Epithelial cell of prostate (primary cell): Measurements from ENCODE around the gene HECTD3.
"Not testable (repeated sequence)": the region's sequence is repeated elsewhere in the genome, so short reads cannot be mapped to it uniquely, and the experiment has no call there.

Experiments
- DNase-seq: peaks from one replicate; pipeline ENCODE4 v3.0.0-alpha.2; 2011; ENCODE audit warnings: low read depth, low spot score
- H3K27ac ChIP-seq: fragments of 450-650 bp; 2 replicates; pipeline ENCODE4 v1.5.1; 2017; ENCODE audit warnings: mild to moderate bottlenecking

HECTD3 gene

DNA sequence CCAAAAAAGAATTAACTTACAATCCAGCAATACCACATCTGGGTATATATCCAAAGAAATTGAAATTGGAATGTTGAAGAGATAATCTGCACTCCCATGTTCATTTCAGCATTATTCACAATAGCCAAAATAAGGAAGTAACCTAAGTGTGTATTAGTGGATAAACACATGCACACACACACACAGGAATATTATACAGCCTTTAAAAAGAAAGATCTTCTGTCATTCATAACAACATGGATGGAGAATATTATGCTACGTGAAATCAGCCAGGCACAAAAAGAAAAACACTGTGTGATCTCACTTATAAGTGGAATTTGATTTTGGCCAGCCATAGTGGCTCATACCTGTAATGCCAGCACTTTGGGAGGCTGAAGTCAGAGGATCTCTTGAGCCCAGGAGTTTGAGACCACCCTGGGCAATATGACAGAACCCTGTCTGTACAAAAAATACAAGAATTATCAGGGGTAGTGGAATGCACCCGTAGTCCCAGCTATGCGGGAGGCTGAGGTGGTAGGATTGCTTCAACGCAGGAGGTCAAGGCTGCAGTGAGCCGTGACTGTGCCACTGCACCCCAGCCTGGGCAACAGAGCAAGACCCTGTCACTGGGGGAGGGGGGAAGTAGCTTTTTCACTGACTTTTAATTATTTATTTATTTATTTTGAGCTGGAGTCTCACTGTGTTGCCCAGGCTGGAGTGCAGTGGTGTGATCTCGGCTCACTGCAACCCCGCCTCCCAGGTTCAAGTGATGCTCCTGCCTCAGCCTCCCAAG lies 15.5 kb downstream of the HECTD3 start:
- no peak overlapping the region for H3K27ac ChIP-seq
- DNase-seq, result no peak

DNA sequence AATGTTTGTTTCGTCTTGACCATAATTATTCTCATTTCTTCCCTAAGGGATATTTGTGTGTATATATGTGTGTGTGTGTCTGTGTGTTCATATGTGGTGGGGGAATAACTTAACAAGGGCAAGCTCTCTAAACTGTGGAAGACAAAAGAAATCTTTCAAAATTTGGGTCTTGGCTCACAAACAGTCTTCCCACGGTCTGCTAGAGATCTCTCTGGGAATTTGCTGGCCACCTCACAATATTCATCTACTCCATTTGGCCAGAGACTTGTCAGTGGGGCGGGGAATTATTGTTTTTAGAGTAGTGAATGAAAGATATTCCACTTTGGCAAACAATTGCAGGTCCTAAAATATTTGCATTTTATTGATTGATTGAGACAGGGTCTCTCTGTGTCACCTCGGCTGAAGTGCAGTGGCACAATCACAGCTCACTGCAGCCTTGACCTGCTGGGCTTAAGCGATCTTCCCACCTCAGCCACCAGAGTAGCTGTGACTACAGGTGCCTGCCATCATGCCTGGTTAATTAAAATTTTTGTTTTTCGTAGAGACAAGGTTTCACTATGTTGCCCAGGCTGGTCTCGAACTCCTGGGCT lies 16.7 kb downstream of the HECTD3 start:
- H3K27ac ChIP-seq, result no peak overlapping the region
- DNase-seq, result no peak

DNA sequence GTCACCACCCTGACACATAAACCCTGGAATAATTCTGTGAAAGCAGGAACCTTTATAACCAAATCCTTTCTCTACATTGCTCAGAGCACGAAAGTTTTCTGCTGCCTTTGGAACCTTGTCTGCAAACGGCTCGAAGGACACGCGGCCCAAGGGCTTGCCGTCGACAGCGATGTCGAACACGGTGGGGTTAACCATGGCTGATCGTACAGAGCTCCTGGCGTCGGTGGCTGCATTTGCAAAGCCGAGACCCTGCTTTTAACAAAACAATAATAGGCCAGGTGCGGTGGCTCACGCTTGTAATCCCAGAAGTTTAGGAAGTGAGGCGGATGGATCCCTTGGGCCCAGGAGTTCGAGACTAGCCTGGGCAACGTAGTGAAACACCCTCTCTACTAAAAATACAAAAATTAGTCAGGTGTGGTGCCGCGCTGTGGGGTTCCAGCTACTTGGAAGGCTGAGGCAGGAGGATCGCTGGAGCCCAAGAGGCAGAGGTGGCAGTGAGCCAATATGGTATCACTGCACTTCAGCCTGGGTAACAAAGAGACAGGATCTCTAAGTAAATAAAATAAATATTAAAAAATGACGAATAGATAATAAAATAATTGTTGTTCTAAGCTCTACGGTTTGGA lies 22.5 kb downstream of the HECTD3 start:
- no peak overlapping the region for H3K27ac ChIP-seq
- DNase-seq, result no peak

DNA sequence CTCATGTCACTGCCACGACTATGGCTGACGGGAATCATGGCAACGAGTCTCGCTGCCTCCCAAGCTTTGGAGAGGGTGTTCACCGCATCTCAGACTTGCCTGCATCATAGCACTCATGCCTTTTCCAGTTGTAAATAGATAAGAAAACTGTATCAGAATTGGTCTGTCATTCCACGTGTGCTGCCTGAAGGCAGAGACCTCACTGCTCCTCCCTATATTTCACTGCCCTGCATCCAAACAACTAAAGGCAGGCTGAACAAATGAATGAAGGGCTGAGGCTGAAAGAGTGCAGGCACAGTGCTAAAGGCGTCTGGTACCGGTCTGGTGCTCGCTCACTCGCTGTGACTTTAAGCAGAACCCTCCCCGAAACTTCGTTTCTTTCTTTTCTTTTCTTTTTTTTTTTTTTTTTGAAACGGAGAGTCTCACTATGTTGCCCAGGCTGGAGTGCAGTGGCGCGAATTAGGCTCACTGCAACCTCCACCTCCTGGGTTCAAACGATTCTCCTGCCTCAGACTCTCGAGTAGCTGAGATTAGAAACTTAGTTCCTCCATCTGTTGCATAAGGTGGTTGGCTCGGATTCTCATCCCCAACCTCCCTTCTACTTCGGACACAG lies 25.3 kb downstream of the HECTD3 start:
- peak overlapping the region; percentile 47 for H3K27ac ChIP-seq
- no peak for DNase-seq

DNA sequence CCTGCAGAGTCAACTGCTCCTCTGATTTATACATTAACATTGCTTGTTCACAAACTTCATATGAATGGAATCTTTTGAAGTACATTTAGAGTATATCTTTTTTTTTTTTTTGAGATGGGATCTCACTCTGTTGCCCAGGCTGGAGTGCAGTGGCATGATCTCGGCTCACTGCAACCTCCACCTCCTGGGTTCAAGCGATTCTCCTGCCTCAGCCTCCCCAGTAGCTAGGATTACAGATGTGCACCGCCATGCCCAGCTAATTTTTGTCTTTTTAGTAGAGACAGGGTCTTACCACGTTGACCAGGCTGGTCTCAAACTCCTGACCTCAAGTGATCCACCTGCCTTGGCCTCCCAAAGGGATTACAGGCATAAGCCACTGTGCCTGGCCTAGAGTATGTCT lies 33.8 kb downstream of the HECTD3 start:
- H3K27ac ChIP-seq, DNase-seq: not testable (repeated sequence)

DNA sequence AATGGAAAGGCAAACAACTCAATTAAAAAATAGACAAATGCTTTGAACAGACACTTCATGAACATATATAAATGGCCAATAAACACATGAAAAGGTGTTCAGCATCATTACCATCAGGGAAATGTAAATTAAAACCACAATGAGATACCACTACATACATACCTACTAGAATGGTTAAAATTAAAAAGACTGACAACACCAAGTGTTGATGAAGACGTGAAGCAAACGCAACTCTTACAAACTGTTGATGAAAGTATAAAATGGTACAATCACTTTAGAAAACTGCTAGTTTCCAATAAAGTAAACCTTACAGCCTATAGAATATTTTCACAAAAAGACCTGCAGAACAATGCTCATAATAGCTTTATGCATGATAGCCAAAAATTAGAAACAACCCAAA lies 34.9 kb downstream of the HECTD3 start:
- DNase-seq, result no peak
- H3K27ac ChIP-seq, result no peak overlapping the region

DNA sequence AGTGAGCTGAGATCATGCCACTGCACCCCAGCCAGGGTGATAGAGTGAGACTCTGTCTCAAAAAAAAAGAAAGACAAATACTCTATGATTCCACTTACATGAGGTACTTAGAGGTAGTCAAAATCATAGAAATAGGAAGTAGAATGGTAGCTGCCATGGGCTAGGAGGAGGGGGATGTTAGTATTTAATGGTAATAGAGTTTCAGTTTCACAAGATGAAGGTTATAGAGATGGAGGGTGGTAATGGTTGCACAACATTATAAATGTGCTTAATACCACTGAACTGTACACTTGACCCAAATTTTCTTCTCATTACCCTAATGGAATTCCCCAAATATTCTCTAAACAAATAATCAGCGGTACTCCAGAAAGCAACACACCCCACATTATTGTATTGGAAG lies 37.5 kb downstream of the HECTD3 start:
- DNase-seq, result no peak
- no peak overlapping the region for H3K27ac ChIP-seq

DNA sequence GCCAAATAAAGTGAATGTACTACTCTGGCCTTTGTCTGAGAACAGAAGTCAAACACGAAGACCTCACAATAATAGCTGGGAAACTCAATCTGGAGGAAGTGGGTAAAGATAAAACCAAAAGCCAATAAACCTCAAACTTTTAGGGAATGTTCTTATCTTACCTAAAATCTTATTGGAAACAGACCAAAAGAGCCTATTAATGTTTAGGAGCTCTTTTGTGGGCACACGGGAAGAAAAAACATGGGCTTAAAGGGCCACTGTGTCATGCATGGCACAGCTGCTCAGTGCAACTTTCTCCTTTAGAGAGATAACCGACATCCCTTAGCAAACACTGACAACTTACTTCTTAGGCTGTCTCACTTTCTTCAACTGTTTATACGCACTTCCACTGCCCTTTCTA lies 40.8 kb downstream of the HECTD3 start:
- DNase-seq, result no peak
- no peak overlapping the region for H3K27ac ChIP-seq

DNA sequence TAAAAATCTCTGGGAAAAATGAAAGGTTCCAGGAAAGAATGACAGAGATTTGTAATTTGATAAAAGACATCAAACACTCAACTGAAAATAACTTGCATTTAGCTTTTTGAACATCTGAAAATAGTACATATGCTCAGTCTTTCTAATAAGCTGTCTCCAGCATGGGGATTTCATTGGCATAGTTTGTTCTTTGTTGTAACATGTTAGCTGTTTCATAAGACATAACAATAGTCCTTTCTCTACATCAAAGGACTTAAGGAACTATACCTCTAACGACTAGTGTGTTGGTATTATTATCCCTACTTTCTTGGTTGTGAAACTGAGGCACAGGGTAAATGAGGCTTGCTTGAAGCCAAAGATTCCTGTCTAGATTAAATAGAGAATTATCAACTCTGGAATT lies 46.7 kb downstream of the HECTD3 start:
- H3K27ac ChIP-seq, result no peak overlapping the region
- no peak for DNase-seq

DNA sequence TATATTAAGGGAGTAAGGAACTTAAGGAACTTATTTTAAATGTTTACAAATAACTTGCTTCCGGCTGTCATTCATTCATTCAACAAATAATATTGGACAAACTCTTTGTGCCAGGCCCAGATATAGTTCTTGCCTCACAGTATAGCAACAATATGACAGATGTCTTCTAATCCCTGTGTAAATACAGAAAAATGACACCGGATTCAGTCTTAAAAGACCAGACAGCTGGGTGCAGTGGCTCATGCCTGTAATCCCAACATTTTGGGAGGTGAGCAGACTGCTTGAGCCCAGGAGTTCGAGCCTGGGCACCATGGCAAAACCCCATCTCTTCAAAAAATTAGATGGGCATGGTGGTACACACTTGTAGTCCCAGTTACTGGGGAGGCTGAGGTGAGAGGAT lies 48.4 kb downstream of the HECTD3 start:
- no peak overlapping the region for H3K27ac ChIP-seq
- DNase-seq, result no peak

DNA sequence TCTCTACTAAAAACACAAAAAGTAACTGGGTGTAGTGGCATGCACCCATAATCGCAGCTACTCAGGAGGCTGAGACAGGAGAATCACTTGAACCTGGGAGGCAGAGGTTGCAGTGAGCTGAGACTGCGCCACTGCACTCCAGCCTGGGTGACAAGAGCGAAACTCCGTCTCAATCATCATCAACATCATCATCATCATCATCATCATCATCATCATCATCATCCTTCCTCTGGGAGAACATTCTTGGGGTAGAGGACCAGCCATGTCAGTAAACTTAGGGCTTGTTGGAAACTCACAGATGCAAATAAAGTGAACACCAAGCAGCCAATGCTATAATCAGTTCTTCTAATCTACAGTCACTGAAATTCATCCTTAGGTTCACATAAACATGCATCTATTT lies 49.1 kb downstream of the HECTD3 start:
- DNase-seq, result not testable (repeated sequence)

DNA sequence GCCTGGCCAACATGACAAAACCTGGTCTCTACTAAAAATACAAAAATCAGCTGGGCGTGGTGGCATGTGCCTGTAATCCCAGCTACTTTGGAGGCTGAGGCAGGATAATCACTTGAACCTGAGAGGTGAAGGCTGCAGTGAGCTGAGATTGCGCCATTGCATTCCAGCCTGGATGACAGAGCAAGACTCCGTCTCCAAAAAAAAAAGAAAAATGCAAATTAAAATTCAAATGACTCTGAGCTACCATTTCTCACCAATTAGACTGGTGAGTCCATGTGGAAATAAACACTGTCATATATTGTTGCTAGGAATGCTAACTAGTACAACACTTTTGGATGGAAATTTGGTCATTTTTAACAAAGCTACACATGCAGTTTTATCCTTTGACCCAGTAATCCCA lies 53.6 kb downstream of the HECTD3 start:
- H3K27ac ChIP-seq, DNase-seq: not testable (repeated sequence)

More for the DNA sequence above, 49.1 kb downstream of the HECTD3 start:
- H3K27ac ChIP-seq, result not testable (repeated sequence)

DNA sequence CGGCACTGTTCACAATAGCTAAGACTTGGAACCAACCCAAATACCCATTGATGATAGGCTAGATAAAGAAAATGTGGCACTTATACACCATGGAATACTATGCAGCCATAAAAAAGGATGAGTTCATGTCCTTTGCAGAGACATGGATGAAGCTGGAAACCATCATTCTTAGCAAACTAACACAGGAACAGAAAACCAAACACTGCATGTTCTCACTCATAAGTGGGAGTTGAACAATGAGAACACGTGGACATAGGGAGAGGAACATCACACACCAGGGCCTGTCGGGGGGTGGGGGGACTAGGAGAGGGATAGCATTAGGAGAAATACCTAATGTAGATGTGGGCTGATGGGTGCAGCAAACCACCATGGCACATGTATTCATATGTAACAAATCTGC lies 55.0 kb downstream of the HECTD3 start:
- not testable (repeated sequence) for DNase-seq, H3K27ac ChIP-seq
